HepG2 (cell line): Measurements from ENCODE around the gene RHOBTB3. TPM values are rescaled to one million over a fixed set of nuclear protein-coding genes. Genes with fewer than 3 reads are reported as not detected.

Source experiments
- CHCHD3 ChIP-seq: sonication (generic); formaldehyde crosslinking; IDR thresholded peaks from 2 replicates; pipeline ENCODE4 v1.8.0; 2022; ENCODE audit warnings: mild to moderate bottlenecking, missing genetic modification reagents, moderate library complexity
- GTF2F1 ChIP-seq: fragments of 150-350 bp; IDR thresholded peaks from 2 replicates; pipeline ENCODE4 v1.6.1; 2014; ENCODE audit warnings: low read length
- HDAC6 ChIP-seq: fragments of 200-600 bp; sonication (generic); IDR thresholded peaks from 2 replicates; pipeline ENCODE4 v1.7.0; 2017; ENCODE audit warnings: mild to moderate bottlenecking, antibody characterized with exemption, low read length, low read depth
- HES4 ChIP-seq: sonication (generic); formaldehyde crosslinking; IDR thresholded peaks from 2 replicates; pipeline ENCODE4 v1.9.0; 2021; ENCODE audit warnings: mild to moderate bottlenecking, missing genetic modification reagents, borderline replicate concordance
- MEF2D ChIP-seq: sonication (generic); formaldehyde crosslinking; IDR thresholded peaks from 2 replicates; pipeline ENCODE4 v1.5.1; 2020; ENCODE audit warnings: mild to moderate bottlenecking, missing genetic modification reagents
- NCOA2 ChIP-seq: sonication (generic); formaldehyde crosslinking; IDR thresholded peaks from 2 replicates; pipeline ENCODE4 v1.8.0; 2022; ENCODE audit warnings: inconsistent platforms
- NR3C1 ChIP-seq: sonication (generic); formaldehyde crosslinking; IDR thresholded peaks from 2 replicates; pipeline ENCODE4 v1.4.0; 2020; ENCODE audit warnings: missing genetic modification reagents
- PHB2 ChIP-seq: fragments of 450-650 bp; IDR thresholded peaks from 2 replicates; pipeline ENCODE4 v1.6.1; 2018; ENCODE audit not compliant: partially characterized antibody
- POLR2A ChIP-seq, 2 experiments: IDR thresholded peaks; 2 replicates each; pipeline ENCODE4 v1.6.1; 2011; ENCODE audit warnings: low read depth in 2 of 2, low read length in 2 of 2, mild to moderate bottlenecking in 1 of 2, moderate library complexity in 1 of 2; ENCODE audit not compliant: insufficient read depth in 1 of 2
- SRSF1 ChIP-seq: fragments of 200-400 bp; formaldehyde crosslinking; optimal IDR thresholded peaks from 2 replicates; pipeline ENCODE3; 2017; ENCODE audit warnings: mild to moderate bottlenecking, low read depth, low read length, moderate library complexity
- SRSF4 ChIP-seq: fragments of 200-400 bp; formaldehyde crosslinking; IDR thresholded peaks from one replicate; pipeline ENCODE4 v1.6.1; 2018; ENCODE audit warnings: mild to moderate bottlenecking, low read depth, low read length, moderate library complexity; ENCODE audit not compliant: poor library complexity, severe bottlenecking
- TIGD3 ChIP-seq: sonication (generic); formaldehyde crosslinking; IDR thresholded peaks from 2 replicates; pipeline ENCODE4 v1.5.1; 2020; ENCODE audit warnings: mild to moderate bottlenecking, missing genetic modification reagents, borderline replicate concordance
- U2AF1 ChIP-seq: fragments of 200-400 bp; formaldehyde crosslinking; optimal IDR thresholded peaks from 2 replicates; pipeline ENCODE3; 2017; ENCODE audit warnings: mild to moderate bottlenecking, low read depth, low read length
- ZBTB21 ChIP-seq: sonication (generic); formaldehyde crosslinking; IDR thresholded peaks from 2 replicates; pipeline ENCODE4 v1.4.0; 2020; ENCODE audit warnings: missing genetic modification reagents
- ZFP82 ChIP-seq: sonication (generic); formaldehyde crosslinking; IDR thresholded peaks from 2 replicates; pipeline ENCODE4 v1.5.1; 2020; ENCODE audit warnings: mild to moderate bottlenecking, missing genetic modification reagents, borderline replicate concordance
- ZFP90 ChIP-seq: sonication (generic); formaldehyde crosslinking; IDR thresholded peaks from 2 replicates; pipeline ENCODE4 v1.8.0; 2022; ENCODE audit warnings: missing genetic modification reagents, mild to moderate bottlenecking, inconsistent platforms, borderline replicate concordance
- ZNF10 ChIP-seq: sonication (generic); formaldehyde crosslinking; IDR thresholded peaks from 2 replicates; pipeline ENCODE4 v1.4.0; 2020; ENCODE audit warnings: mild to moderate bottlenecking, low read depth, missing genetic modification reagents, borderline replicate concordance
- ZNF264 ChIP-seq: sonication (generic); formaldehyde crosslinking; IDR thresholded peaks from 2 replicates; pipeline ENCODE4 v1.4.0; 2020; ENCODE audit warnings: missing genetic modification reagents
- ZNF33B ChIP-seq: sonication (generic); formaldehyde crosslinking; IDR thresholded peaks from 2 replicates; pipeline ENCODE4 v1.5.1; 2020; ENCODE audit warnings: mild to moderate bottlenecking, missing genetic modification reagents
- ZNF724P ChIP-seq: sonication (generic); formaldehyde crosslinking; IDR thresholded peaks from 2 replicates; pipeline ENCODE4 v1.8.0; 2022; ENCODE audit warnings: missing genetic modification reagents, borderline replicate concordance
- ZNF780A ChIP-seq: sonication (generic); formaldehyde crosslinking; IDR thresholded peaks from 2 replicates; pipeline ENCODE4 v1.8.0; 2022; ENCODE audit warnings: mild to moderate bottlenecking, missing genetic modification reagents, moderate library complexity
- polyA plus RNA-seq, 8 experiments: library from polyadenylated mRNA; depleted of rRNA in 3 of 8; stranded (reverse) in 7 of 8; unstranded in 1 of 8; fragments of >200 nt; fragmentation: Illumina TruSeq in 4 of 8; extraction: Trizol in 4 of 8; gene quantifications; 2 replicates each; pipeline versions ENCODE4 v1.2.1 to v1.2.3, GENCODE V29; 2011 to 2016; ENCODE audit warnings: low read depth in 4 of 8, missing spikeins in 1 of 8, mixed read lengths in 1 of 8; ENCODE audit not compliant: insufficient read depth in 1 of 8
- total RNA-seq, 5 experiments: library from RNA; depleted of rRNA; stranded (reverse); fragments of >200 nt; fragmentation: Illumina TruSeq; extraction: Trizol; gene quantifications; 2 replicates each; pipeline ENCODE4 v1.2.3, GENCODE V29; 2016; ENCODE audit warnings: low read depth in 1 of 5
- TF ChIP-seq, protein P1 (sequence below): sonication (generic); formaldehyde crosslinking; IDR thresholded peaks from 2 replicates; pipeline ENCODE4 v1.5.0; 2020; ENCODE audit warnings: missing genetic modification reagents
- TF ChIP-seq, protein P2 (sequence below): IDR thresholded peaks from 2 replicates; pipeline ENCODE4 v1.6.1; 2012; ENCODE audit warnings: low read length, improper control_type of control experiment
- TF ChIP-seq, protein P3 (sequence below): sonication (generic); formaldehyde crosslinking; IDR thresholded peaks from 2 replicates; pipeline ENCODE4 v1.8.0; 2023; ENCODE audit warnings: mild to moderate bottlenecking, missing genetic modification reagents

The RHOBTB3 gene
- total and polyA plus RNA-seq, 2 of the 13 experiments (the other 11 are each of a cell fraction or from before 2014, with no cell fraction given) = 31.6 to 35.4 TPM

DNA sequence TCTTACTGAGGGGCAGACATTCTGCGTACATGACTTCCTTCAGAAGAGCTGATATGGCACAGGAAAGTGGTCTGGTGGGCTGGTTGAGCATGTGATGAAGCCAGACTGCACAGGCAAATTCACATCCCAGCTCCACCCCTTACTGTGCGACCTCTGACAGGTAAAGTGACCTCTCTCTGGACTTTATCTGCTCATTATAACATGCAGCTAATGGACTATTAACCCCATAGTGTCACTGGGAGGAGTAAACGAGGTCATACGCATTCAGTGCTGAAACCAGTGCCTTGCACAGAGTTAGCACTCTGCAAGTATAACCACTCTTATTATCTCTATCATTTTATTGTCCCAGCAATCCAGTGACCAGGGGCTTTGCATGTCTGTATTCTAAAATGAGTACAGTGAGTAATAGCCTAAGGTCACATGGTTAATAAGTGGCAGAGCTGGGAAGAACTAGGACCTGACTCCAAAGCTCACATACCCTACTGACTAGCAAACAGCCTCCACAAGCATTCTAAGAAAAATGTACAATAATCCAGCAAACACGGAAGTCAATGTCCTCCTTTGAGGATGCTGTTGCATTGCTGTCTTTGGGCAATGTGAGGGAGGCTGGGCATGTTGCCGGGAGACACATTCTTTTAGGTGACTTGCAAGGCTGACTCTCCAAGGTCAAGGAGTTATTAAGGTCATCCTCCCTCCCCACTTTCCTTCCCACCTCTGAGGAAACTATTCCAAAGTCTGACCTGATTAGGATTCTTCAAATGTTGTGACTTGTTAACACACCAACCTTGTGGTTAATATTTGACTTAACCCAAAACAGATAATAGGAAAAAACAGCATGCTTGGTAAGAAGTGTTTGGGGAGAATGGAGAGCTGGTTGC, 72.4 kb downstream of the RHOBTB3 start (continued):
- TF ChIP-seq ZFP90 (CRISPR knock-in tag) (no peak), TIGD3 (CRISPR knock-in tag) (no peak), SRSF1 (no peak), SRSF4 (no peak), ZBTB21 (CRISPR knock-in tag) (no peak), ZNF780A (no peak), ZNF10 (CRISPR knock-in tag) (no peak), NCOA2 (CRISPR knock-in tag) (peak; percentile 24; the same call in 1 of the 2 replicates), CHCHD3 (CRISPR knock-in tag) (no peak), ZFP82 (CRISPR knock-in tag) (no peak), ZNF33B (CRISPR knock-in tag) (no peak), HDAC6 (no peak), PHB2 (no peak), MEF2D (0 out of 2 replicates have a peak, but pooled peaks have one; percentile 31), U2AF1 (no peak), POLR2A (IDR thresholded peaks at IDR 0.05; ENCODE audit: insufficient read depth in 1 of 2, low read depth in 2 of 2, low read length in 2 of 2) (no peak), NR3C1 (no peak), ZNF264 (CRISPR knock-in tag) (no peak), ZNF724P (CRISPR knock-in tag) (no peak), HES4 (CRISPR knock-in tag) (no peak), GTF2F1 (no peak)
- TF ChIP-seq, protein P1, sequence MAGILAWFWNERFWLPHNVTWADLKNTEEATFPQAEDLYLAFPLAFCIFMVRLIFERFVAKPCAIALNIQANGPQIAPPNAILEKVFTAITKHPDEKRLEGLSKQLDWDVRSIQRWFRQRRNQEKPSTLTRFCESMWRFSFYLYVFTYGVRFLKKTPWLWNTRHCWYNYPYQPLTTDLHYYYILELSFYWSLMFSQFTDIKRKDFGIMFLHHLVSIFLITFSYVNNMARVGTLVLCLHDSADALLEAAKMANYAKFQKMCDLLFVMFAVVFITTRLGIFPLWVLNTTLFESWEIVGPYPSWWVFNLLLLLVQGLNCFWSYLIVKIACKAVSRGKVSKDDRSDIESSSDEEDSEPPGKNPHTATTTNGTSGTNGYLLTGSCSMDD = no peak
- TF ChIP-seq, protein P2, sequence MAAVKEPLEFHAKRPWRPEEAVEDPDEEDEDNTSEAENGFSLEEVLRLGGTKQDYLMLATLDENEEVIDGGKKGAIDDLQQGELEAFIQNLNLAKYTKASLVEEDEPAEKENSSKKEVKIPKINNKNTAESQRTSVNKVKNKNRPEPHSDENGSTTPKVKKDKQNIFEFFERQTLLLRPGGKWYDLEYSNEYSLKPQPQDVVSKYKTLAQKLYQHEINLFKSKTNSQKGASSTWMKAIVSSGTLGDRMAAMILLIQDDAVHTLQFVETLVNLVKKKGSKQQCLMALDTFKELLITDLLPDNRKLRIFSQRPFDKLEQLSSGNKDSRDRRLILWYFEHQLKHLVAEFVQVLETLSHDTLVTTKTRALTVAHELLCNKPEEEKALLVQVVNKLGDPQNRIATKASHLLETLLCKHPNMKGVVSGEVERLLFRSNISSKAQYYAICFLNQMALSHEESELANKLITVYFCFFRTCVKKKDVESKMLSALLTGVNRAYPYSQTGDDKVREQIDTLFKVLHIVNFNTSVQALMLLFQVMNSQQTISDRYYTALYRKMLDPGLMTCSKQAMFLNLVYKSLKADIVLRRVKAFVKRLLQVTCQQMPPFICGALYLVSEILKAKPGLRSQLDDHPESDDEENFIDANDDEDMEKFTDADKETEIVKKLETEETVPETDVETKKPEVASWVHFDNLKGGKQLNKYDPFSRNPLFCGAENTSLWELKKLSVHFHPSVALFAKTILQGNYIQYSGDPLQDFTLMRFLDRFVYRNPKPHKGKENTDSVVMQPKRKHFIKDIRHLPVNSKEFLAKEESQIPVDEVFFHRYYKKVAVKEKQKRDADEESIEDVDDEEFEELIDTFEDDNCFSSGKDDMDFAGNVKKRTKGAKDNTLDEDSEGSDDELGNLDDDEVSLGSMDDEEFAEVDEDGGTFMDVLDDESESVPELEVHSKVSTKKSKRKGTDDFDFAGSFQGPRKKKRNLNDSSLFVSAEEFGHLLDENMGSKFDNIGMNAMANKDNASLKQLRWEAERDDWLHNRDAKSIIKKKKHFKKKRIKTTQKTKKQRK = no peak
- TF ChIP-seq, protein P3, sequence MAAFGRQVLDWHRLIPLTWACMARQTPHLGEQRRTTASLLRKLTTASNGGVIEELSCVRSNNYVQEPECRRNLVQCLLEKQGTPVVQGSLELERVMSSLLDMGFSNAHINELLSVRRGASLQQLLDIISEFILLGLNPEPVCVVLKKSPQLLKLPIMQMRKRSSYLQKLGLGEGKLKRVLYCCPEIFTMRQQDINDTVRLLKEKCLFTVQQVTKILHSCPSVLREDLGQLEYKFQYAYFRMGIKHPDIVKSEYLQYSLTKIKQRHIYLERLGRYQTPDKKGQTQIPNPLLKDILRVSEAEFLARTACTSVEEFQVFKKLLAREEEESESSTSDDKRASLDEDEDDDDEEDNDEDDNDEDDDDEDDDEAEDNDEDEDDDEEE = no peak
